Tibial nerve (tissue), 4 donors: ENCODE results near the gene GMDS.

Source experiments
- CTCF ChIP-seq, 5 experiments: fragments of 200-600 bp in 3 of 5; fragments of 450-650 bp in 2 of 5; sonication (generic) in 3 of 5; IDR thresholded peaks; one replicate each; pipeline ENCODE4 v1.5.1; 2016 to 2019; ENCODE audit warnings: antibody characterized with exemption in 5 of 5, mild to moderate bottlenecking in 3 of 5, moderate library complexity in 2 of 5
- EP300 ChIP-seq, 2 donors: sonication (generic); formaldehyde crosslinking; IDR thresholded peaks; one replicate each; pipeline ENCODE4 v1.6.1; 2017; ENCODE audit warnings: antibody characterized with exemption in 2 of 2, mild to moderate bottlenecking in 1 of 2

- no peak for TF ChIP-seq CTCF (IDR thresholded peaks at IDR 0.05)
- no peak for TF ChIP-seq EP300 (IDR thresholded peaks at IDR 0.05)
Observed at GRCh38 chr6:2220154-2220553, 25.3 kb downstream of the GMDS start.
